NB4 (cell line): ENCODE data around the gene COX6A1.

Source experiments
- CTCF ChIP-seq: IDR thresholded peaks from one replicate; pipeline ENCODE4 v1.5.1; 2012; ENCODE audit warnings: low read depth, low read length
- MYC ChIP-seq: IDR thresholded peaks from 2 replicates; pipeline ENCODE4 v1.6.1; 2011; ENCODE audit warnings: low read depth, low read length
- POLR2A ChIP-seq: IDR thresholded peaks from 2 replicates; pipeline ENCODE4 v1.6.1; 2011; ENCODE audit warnings: mild to moderate bottlenecking; ENCODE audit not compliant: insufficient read length; ENCODE audit errors: extremely low read depth

GRCh38 chr12:120404271-120404670 is 33.6 kb upstream of the COX6A1 start:
- TF ChIP-seq CTCF (no peak), POLR2A (no peak), MYC (no peak)
